Thymus (tissue), 11 donors: ENCODE results near the gene PRKAG3. TPM values are rescaled to one million over a fixed set of nuclear protein-coding genes. Genes with fewer than 3 reads are reported as not detected.

ENCODE experiments used
- DNase-seq, 9 donors: peaks; one replicate each; pipeline ENCODE4 v3.0.0-alpha.2; 2013; ENCODE audit warnings: low spot score in 9 of 9, low read depth in 6 of 9, missing footprints in 1 of 9
- H3K27ac ChIP-seq, 2 donors: one replicate each; pipeline ENCODE4 v1.5.1; 2013; ENCODE audit warnings: control low read depth in 1 of 2, low read depth in 1 of 2, low read length in 1 of 2, mild to moderate bottlenecking in 1 of 2, moderate library complexity in 1 of 2
- H3K27me3 ChIP-seq, 2 donors: one replicate each; pipeline ENCODE4 v1.5.1; 2013; ENCODE audit warnings: low read length in 1 of 2; ENCODE audit not compliant: control insufficient read depth in 2 of 2, insufficient read depth in 1 of 2
- H3K36me3 ChIP-seq, 2 donors: one replicate each; pipeline ENCODE4 v1.5.1; 2013; ENCODE audit warnings: low read length in 1 of 2, mild to moderate bottlenecking in 1 of 2, moderate library complexity in 1 of 2; ENCODE audit not compliant: control insufficient read depth in 2 of 2, insufficient read depth in 2 of 2
- H3K4me1 ChIP-seq, 2 donors: one replicate each; pipeline ENCODE4 v1.5.1; 2013; ENCODE audit warnings: low read length in 2 of 2; ENCODE audit not compliant: control insufficient read depth in 2 of 2, insufficient read depth in 2 of 2
- H3K4me3 ChIP-seq, 2 donors: one replicate each; pipeline ENCODE4 v1.5.1; 2013; ENCODE audit warnings: low read length in 2 of 2, control low read depth in 1 of 2, mild to moderate bottlenecking in 1 of 2
- H3K9me3 ChIP-seq, 2 donors: one replicate each; pipeline ENCODE4 v1.5.1; 2013; ENCODE audit warnings: low read length in 1 of 2, mild to moderate bottlenecking in 1 of 2; ENCODE audit not compliant: control insufficient read depth in 2 of 2, insufficient read depth in 1 of 2
- WGBS: extraction: QIAGEN DNeasy Blood & Tissue Kit; methylation state at CpG from one replicate; pipeline ENCODE4 v1.1.7; 2013; 5-methylcytosine and 5-hydroxymethylcytosine counted together
- polyA plus RNA-seq: library from polyadenylated mRNA; stranded (reverse); fragments of 200-250 nt; gene quantifications from one replicate; pipeline ENCODE4 v1.2.3, GENCODE V29; 2013
- total RNA-seq: library from RNA; stranded (reverse); fragments of 120-200 nt; gene quantifications from one replicate; pipeline ENCODE4 v1.2.4, GENCODE V29; 2013
- donor health status: healthy.

Gene PRKAG3
- total and polyA plus RNA-seq, 2 donors: 0.07 TPM; not detected in 1

GRCh38 chr2:218823196-218823855 lies 8.3 kb downstream of the PRKAG3 start:
- DNase-seq: no peak
- no peaks in the 10 kb centered on the region for H3K36me3 ChIP-seq
- WGBS: 86% methylated on average over 9 of the region's 9 CpGs

GRCh38 chr2:218822622-218823021 lies 9.0 kb downstream of the PRKAG3 start:
- H3K27ac ChIP-seq: no peak overlapping the region
- H3K27me3 ChIP-seq: no peaks in the 10 kb centered on the region
- no peaks in the 10 kb centered on the region for H3K4me1 ChIP-seq
- WGBS: 89% methylated on average over 7 of the region's 7 CpGs
- no peaks in the 10 kb centered on the region for H3K36me3 ChIP-seq
- no peaks in the 10 kb centered on the region for H3K9me3 ChIP-seq
- no peak overlapping the region for H3K4me3 ChIP-seq
- DNase-seq: no peak

More at GRCh38 chr2:218823196-218823855, 8.3 kb downstream of the PRKAG3 start:
- H3K4me1 ChIP-seq: no peaks in the 10 kb centered on the region
- H3K9me3 ChIP-seq: no peaks in the 10 kb centered on the region
- peaks cover 0 to 3% of the 10 kb centered on the region in 2 donors for H3K27me3 ChIP-seq
- no peak overlapping the region for H3K4me3 ChIP-seq
- no peak overlapping the region for H3K27ac ChIP-seq

- DNase-seq: no peak
- Histone ChIP-seq H3K36me3 (no peaks in the 10 kb centered on the region), H3K4me1 (no peaks in the 10 kb centered on the region), H3K27ac (no peak overlapping the region), H3K9me3 (no peaks in the 10 kb centered on the region), H3K27me3 (peaks cover 0 to 3% of the 10 kb centered on the region in 2 donors), H3K4me3 (no peak overlapping the region)
- WGBS: 88% methylated on average over 9 of the region's 9 CpGs
Measured at GRCh38 chr2:218821605-218822211, 9.9 kb downstream of the PRKAG3 start.

- DNase-seq: no peak
Measured at GRCh38 chr2:218820746-218821369, 10.7 kb downstream of the PRKAG3 start.

GRCh38 chr2:218819093-218819492 lies 12.5 kb downstream of the PRKAG3 start:
- no peak overlapping the region for H3K27ac ChIP-seq
- 95% methylated on average over 7 of the region's 7 CpGs for WGBS
- no peaks in the 10 kb centered on the region for H3K4me1 ChIP-seq
- H3K27me3 ChIP-seq: peaks cover 0 to 4% of the 10 kb centered on the region in 2 donors
- no peaks in the 10 kb centered on the region for H3K9me3 ChIP-seq
- H3K36me3 ChIP-seq: no peaks in the 10 kb centered on the region
- DNase-seq: no peak
- no peak overlapping the region for H3K4me3 ChIP-seq

More at GRCh38 chr2:218820746-218821369, 10.7 kb downstream of the PRKAG3 start:
- 95% methylated on average over 15 of the region's 15 CpGs for WGBS
- H3K9me3 ChIP-seq: no peaks in the 10 kb centered on the region
- H3K27ac ChIP-seq: no peak overlapping the region
- H3K4me1 ChIP-seq: no peaks in the 10 kb centered on the region
- peaks cover 0 to 3% of the 10 kb centered on the region in 2 donors for H3K27me3 ChIP-seq
- no peaks in the 10 kb centered on the region for H3K36me3 ChIP-seq
- no peak overlapping the region for H3K4me3 ChIP-seq

GRCh38 chr2:218816561-218817011 lies 15.0 kb downstream of the PRKAG3 start:
- Histone ChIP-seq H3K4me3 (no peak overlapping the region), H3K27me3 (peaks cover 0 to 4% of the 10 kb centered on the region in 2 donors), H3K4me1 (no peaks in the 10 kb centered on the region), H3K9me3 (no peaks in the 10 kb centered on the region), H3K27ac (no peak overlapping the region), H3K36me3 (no peaks in the 10 kb centered on the region)
- no peak for DNase-seq
- WGBS: 93% methylated on average over 2 of the region's 2 CpGs

GRCh38 chr2:218815649-218816048 lies 16.0 kb downstream of the PRKAG3 start:
- H3K27me3 ChIP-seq: peaks cover 0 to 4% of the 10 kb centered on the region in 2 donors
- no peaks in the 10 kb centered on the region for H3K36me3 ChIP-seq
- 96% methylated on average over 4 of the region's 4 CpGs for WGBS
- H3K4me3 ChIP-seq: no peak overlapping the region
- no peak overlapping the region for H3K27ac ChIP-seq
- H3K9me3 ChIP-seq: no peaks in the 10 kb centered on the region
- no peaks in the 10 kb centered on the region for H3K4me1 ChIP-seq
- no peak for DNase-seq

GRCh38 chr2:218815244-218815637 lies 16.4 kb downstream of the PRKAG3 start:
- H3K9me3 ChIP-seq: no peaks in the 10 kb centered on the region
- WGBS: 83% methylated on average over 5 of the region's 5 CpGs
- peaks cover 0 to 4% of the 10 kb centered on the region in 2 donors for H3K27me3 ChIP-seq
- no peak for DNase-seq
- no peaks in the 10 kb centered on the region for H3K36me3 ChIP-seq
- no peak overlapping the region for H3K4me3 ChIP-seq
- no peak overlapping the region for H3K27ac ChIP-seq
- no peaks in the 10 kb centered on the region for H3K4me1 ChIP-seq

- Histone ChIP-seq H3K9me3 (no peaks in the 10 kb centered on the region), H3K36me3 (no peaks in the 10 kb centered on the region), H3K4me3 (no peak overlapping the region), H3K4me1 (no peaks in the 10 kb centered on the region), H3K27me3 (peaks cover 0 to 4% of the 10 kb centered on the region in 2 donors), H3K27ac (no peak overlapping the region)
- DNase-seq: no peak
- 96% methylated on average over 13 of the region's 13 CpGs for WGBS
Measured at GRCh38 chr2:218814540-218815243, 16.9 kb downstream of the PRKAG3 start.
